Heart right ventricle (tissue), 16 donors: Measurements from ENCODE around the gene TBC1D2. TPM values are rescaled to one million over a fixed set of nuclear protein-coding genes. Genes with fewer than 3 reads are reported as not detected.

ENCODE experiments used
- ATAC-seq, 8 donors: fragments of 200-7000 bp; cut with Tn5 transposase; one replicate each; pipeline ENCODE4 v1.9.1; 2020; ENCODE audit warnings: mild to moderate bottlenecking in 8 of 8, moderate library complexity in 8 of 8, moderate number of reproducible peaks in 1 of 8
- DNase-seq, 2 donors: peaks; one replicate each; pipeline ENCODE4 v3.0.0-alpha.2; 2020
- H3K27ac ChIP-seq, 10 donors: fragments of 200-600 bp; sonication (generic) in 2 of 10; one replicate each; pipeline versions ENCODE4 v1.5.0 to v1.8.0; 2020 to 2022; ENCODE audit warnings: mild to moderate bottlenecking in 3 of 10
- H3K27me3 ChIP-seq, 7 donors: fragments of 200-600 bp; one replicate each; pipeline ENCODE4 v1.8.0; 2021 to 2022; ENCODE audit warnings: mild to moderate bottlenecking in 2 of 7
- H3K36me3 ChIP-seq, 9 donors: fragments of 200-600 bp; sonication (generic) in 1 of 9; one replicate each; pipeline versions ENCODE4 v1.5.0 to v1.8.0; 2020 to 2022; ENCODE audit warnings: mild to moderate bottlenecking in 2 of 9
- H3K4me1 ChIP-seq, 9 donors: fragments of 200-600 bp; sonication (generic) in 1 of 9; one replicate each; pipeline versions ENCODE4 v1.5.0 to v1.8.0; 2020 to 2022; ENCODE audit warnings: mild to moderate bottlenecking in 4 of 9
- H3K4me3 ChIP-seq, 10 donors: fragments of 200-600 bp; sonication (generic) in 2 of 10; one replicate each; pipeline versions ENCODE4 v1.5.0 to v1.8.0; 2020 to 2022; ENCODE audit warnings: mild to moderate bottlenecking in 7 of 10, moderate library complexity in 2 of 10
- H3K9me3 ChIP-seq, 11 donors: fragments of 200-600 bp in 10 of 11; sonication (generic) in 2 of 11; one replicate each; pipeline versions ENCODE4 v1.5.0 to v1.8.0; 2013 to 2022; ENCODE audit warnings: mild to moderate bottlenecking in 2 of 11, control low read depth in 1 of 11, moderate library complexity in 1 of 11
- CTCF ChIP-seq, 9 donors: fragments of 200-600 bp; sonication (generic) in 2 of 9; IDR thresholded peaks; one replicate each; pipeline versions ENCODE4 v1.5.0 to v1.8.0; 2021 to 2022; ENCODE audit warnings: antibody characterized with exemption in 9 of 9, mild to moderate bottlenecking in 5 of 9, moderate library complexity in 1 of 9
- WGBS, 2 donors: extraction: QIAGEN DNeasy Blood & Tissue Kit; methylation state at CpG; one replicate each; pipeline ENCODE4 v1.1.7; 2013; ENCODE audit warnings: inconsistent platforms in 1 of 2; 5-methylcytosine and 5-hydroxymethylcytosine counted together
- intact Hi-C, 10 donors: fragments of 100-400 bp; cut with DNase I; formaldehyde crosslinking; loops; one replicate each; pipeline versions ENCODE4 v1.11.1 to v1.14.2; 2022
- polyA plus RNA-seq, 2 donors: library from polyadenylated mRNA; stranded (reverse); fragments of 200-250 nt; gene quantifications; one replicate each; pipeline ENCODE4 v1.2.3, GENCODE V29; 2013
- total RNA-seq, 10 donors: library from RNA; stranded (reverse); fragmentation: NEBNext Ultra II Directional in 3 of 10; extraction: Animal tissue kit (Norgen Biotek cat#: 25700) in 3 of 10; gene quantifications; one replicate each; pipeline versions ENCODE4 v1.2.1 to v1.2.4, GENCODE V29; 2021 to 2023
- donor health status: Arrhythmogenic right ventricular cardiomyopathy.
- donor health status: ischemic (EF 13 %, LVEDD 7.1; RV severe dilation, severe dysfunction).
- donor health status: healthy with polysubstance abuse.
- donor health status: DM: no; HTN: yes; CAD: no.
- donor health status: DM: no; HTN: no; CAD: no.
- donor health status: ischemic (EF 25% LVEDD 6.9; RV normal size, moderate dysfunction).
- donor health status: ischemic (EF 25% LVEDD 5.7; RV mildly dilated, moderate dysfunction).
- donor health status: healthy.
- donor health status: DM: yes; HTN: yes; CAD: no.
- donor health status: Ischemic cardiomyopathy.
- donor health status: ischemic (EF 35%, LVEDD 5.7; RV mildly dilated, moderate dysfunction).
- donor health status: nonischemic (EF 11% LVEDD 7.7; RV severe dilation, severe dysfunction).
- donor health status: DM: yes; HTN: yes; CAD: no.
- donor health status: PGD.
- donor health status: ischemic (EF 29% LVEDD 5.4; RV normal size, mild dysfunction).
- donor health status: nonischemic (EF 23%, LVEDD 6.1; RV moderate dilation, normal function).

TBC1D2 gene
- total and polyA plus RNA-seq, 12 donors: 0.49 to 4.3 (median 1.9) TPM

- 88 to 92% methylated on average over 4 of the region's 4 CpGs for WGBS, 2 donors
- no peak for TF ChIP-seq CTCF (IDR thresholded peaks at IDR 0.05)
- peaks cover 0 to 95% (median 0%) of the 10 kb centered on the region in 9 donors for H3K36me3 ChIP-seq
- H3K27me3 ChIP-seq: no peaks in the 10 kb centered on the region
- no peaks in the 10 kb centered on the region for H3K9me3 ChIP-seq
- no peak overlapping the region for H3K4me3 ChIP-seq
- H3K4me1 ChIP-seq: peaks cover 0 to 14% (median 0%) of the 10 kb centered on the region in 9 donors
- peak overlapping the region in 1 of 10 donors; percentile 29 for H3K27ac ChIP-seq
- intact Hi-C loops: no loop called here
- ATAC-seq (no peak), DNase-seq (no peak)
These were observed 26.4 kb downstream of the TBC1D2 start for GRCh38 chr9:98229090-98229395.

GRCh38 chr9:98228392-98229089, 26.9 kb downstream of the TBC1D2 start:
- WGBS, 2 donors: 86 to 88% methylated on average over 10 of the region's 10 CpGs
- TF ChIP-seq CTCF (IDR thresholded peaks at IDR 0.05): no peak
- peak overlapping the region in 1 of 10 donors; percentile 29 for H3K27ac ChIP-seq
- no peak overlapping the region for H3K4me3 ChIP-seq
- H3K4me1 ChIP-seq: peaks cover 0 to 16% (median 0%) of the 10 kb centered on the region in 9 donors
- no peaks in the 10 kb centered on the region for H3K27me3 ChIP-seq
- ATAC-seq (no peak), DNase-seq (no peak)
- intact Hi-C loops: no loop called here
- H3K9me3 ChIP-seq: no peaks in the 10 kb centered on the region
- peaks cover 0 to 90% (median 0%) of the 10 kb centered on the region in 9 donors for H3K36me3 ChIP-seq

- no peak overlapping the region for H3K4me3 ChIP-seq
- TF ChIP-seq CTCF (IDR thresholded peaks at IDR 0.05): no peak
- peaks cover 0 to 84% (median 0%) of the 10 kb centered on the region in 9 donors for H3K36me3 ChIP-seq
- H3K4me1 ChIP-seq: peaks cover 0 to 23% (median 0%) of the 10 kb centered on the region in 9 donors
- no peaks in the 10 kb centered on the region for H3K27me3 ChIP-seq
- H3K9me3 ChIP-seq: no peaks in the 10 kb centered on the region
- 86 to 89% methylated on average over 7 of the region's 7 CpGs for WGBS, 2 donors
- ATAC-seq: no peak
- DNase-seq: no peak
- intact Hi-C loops: no loop called here
- H3K27ac ChIP-seq: no peak overlapping the region
These were observed 27.6 kb downstream of the TBC1D2 start for GRCh38 chr9:98227883-98228282.

GRCh38 chr9:98226957-98227356, 28.5 kb downstream of the TBC1D2 start:
- Histone ChIP-seq H3K4me3 (no peak overlapping the region), H3K4me1 (peaks cover 0 to 22% (median 0%) of the 10 kb centered on the region in 9 donors), H3K27ac (no peak overlapping the region), H3K27me3 (no peaks in the 10 kb centered on the region), H3K36me3 (peaks cover 0 to 75% (median 0%) of the 10 kb centered on the region in 9 donors), H3K9me3 (no peaks in the 10 kb centered on the region)
- intact Hi-C loops: no loop called here
- TF ChIP-seq CTCF (IDR thresholded peaks at IDR 0.05): no peak
- no peak for ATAC-seq
- WGBS, 2 donors: 92 to 95% methylated on average over 4 of the region's 4 CpGs
- DNase-seq: no peak
